ENCODE results near the gene TOMM34.

The TOMM34 gene

GRCh38 chr20:44970243-44970757 lies 10.1 kb upstream of the TOMM34 start:
- Histone ChIP-seq H3K27ac (no peak overlapping the region), H3K4me3 (no peak overlapping the region)

GRCh38 chr20:44969300-44969894 lies 9.2 kb upstream of the TOMM34 start:
- no peak for DNase-seq (ENCODE audit: low spot score)
- Histone ChIP-seq H3K27ac (no peak overlapping the region), H3K4me3 (no peak overlapping the region)
- TF ChIP-seq CTCF (IDR thresholded peaks at IDR 0.05): no peak

More at GRCh38 chr20:44970243-44970757, 10.1 kb upstream of the TOMM34 start:
- no peak for DNase-seq (ENCODE audit: low spot score)
- TF ChIP-seq CTCF (IDR thresholded peaks at IDR 0.05): no peak

- Histone ChIP-seq H3K27ac (peak overlapping the region; percentile 88 to 93), H3K4me3 (peak overlapping the region; percentile 97)
- no peak for DNase-seq (ENCODE audit: low spot score)
- no peak for TF ChIP-seq CTCF (IDR thresholded peaks at IDR 0.05)
These were observed 7.1 kb upstream of the TOMM34 start for GRCh38 chr20:44967207-44967807.

GRCh38 chr20:44966030-44966961 lies 6.1 kb upstream of the TOMM34 start, which contains the start of gene STK4:
Gene STK4, plus strand, starts transcription at chr20:44966512. Its CDS starts 57 bp downstream, at chr20:44966569.
- H3K27ac ChIP-seq: peak within 1 kb of the TSS; percentile 88 to 93
- TF ChIP-seq CTCF (IDR thresholded peaks at IDR 0.05): peak; percentile 30
- DNase-seq (ENCODE audit: low spot score): peak; percentile 97
- H3K4me3 ChIP-seq: peak within 1 kb of the TSS; percentile 97

- DNase-seq (ENCODE audit: low spot score): no peak
- Histone ChIP-seq H3K4me3 (peak overlapping the region; percentile 97), H3K27ac (peak overlapping the region; percentile 88 to 93)
- TF ChIP-seq CTCF (IDR thresholded peaks at IDR 0.05): no peak
These were observed 5.4 kb upstream of the TOMM34 start for GRCh38 chr20:44965651-44966029.

- no peak overlapping the region for H3K4me3 ChIP-seq
- no peak for DNase-seq (ENCODE audit: low spot score)
- H3K27ac ChIP-seq: no peak overlapping the region
- no peak for TF ChIP-seq CTCF (IDR thresholded peaks at IDR 0.05)
These were observed 3.4 kb upstream of the TOMM34 start for GRCh38 chr20:44963325-44964215.
